OCI-LY7 (cell line): Measurements from ENCODE around the gene DAP. TPM values are rescaled to one million over a fixed set of nuclear protein-coding genes. Genes with fewer than 3 reads are reported as not detected.

Experiments used
- BruUV-seq: library from RNA; stranded (reverse); fragments of 400-500 nt; replicated peaks from 2 replicates; lab custom pipeline; 2021; lab: Mats Ljungman, UMichigan
- CTCF ChIA-PET: fragments of 300-600 bp; sonication (Branson Sonifier 250); formaldehyde crosslinking; loops from one replicate; lab custom pipeline; 2022; ENCODE audit warnings: antibody characterized with exemption; ENCODE audit not compliant: unreplicated experiment; lab: Charles Lee
- POLR2A ChIA-PET: fragments of 300-600 bp; sonication (Branson Sonifier 250); formaldehyde crosslinking; loops from one replicate; lab custom pipeline; 2022; ENCODE audit warnings: antibody characterized with exemption; lab: Charles Lee
- DNase-seq: peaks from one replicate; pipeline ENCODE4 v3.0.0-alpha.2; 2015; ENCODE audit warnings: low spot score
- H2AFZ ChIP-seq: fragments of 200-600 bp; sonication (generic), shearing (Covaris generic); 2 replicates; pipeline ENCODE4 v1.6.1; 2014; ENCODE audit warnings: mild to moderate bottlenecking, antibody characterized with exemption, low read length, moderate library complexity
- H3K27ac ChIP-seq: fragments of 200-600 bp; sonication (generic); 2 replicates; pipeline ENCODE4 v1.5.1; 2014; ENCODE audit warnings: mixed run types, low read depth, mild to moderate bottlenecking, moderate library complexity, low read length, inconsistent platforms; ENCODE audit not compliant: poor library complexity, severe bottlenecking
- H3K36me3 ChIP-seq: fragments of 200-600 bp; sonication (generic); 2 replicates; pipeline ENCODE4 v1.6.1; 2014; ENCODE audit warnings: mild to moderate bottlenecking, antibody characterized with exemption, low read length, moderate library complexity, mixed read lengths; ENCODE audit not compliant: insufficient read depth
- H3K4me1 ChIP-seq: fragments of 200-600 bp; sonication (generic); 2 replicates; pipeline ENCODE4 v1.5.1; 2014; ENCODE audit warnings: mild to moderate bottlenecking, low read length; ENCODE audit not compliant: insufficient read depth, poor library complexity, severe bottlenecking
- H3K4me2 ChIP-seq: fragments of 200-600 bp; sonication (generic); 2 replicates; pipeline ENCODE4 v1.6.1; 2014; ENCODE audit warnings: mild to moderate bottlenecking, low read length
- H3K4me3 ChIP-seq: fragments of 200-600 bp; sonication (generic); 2 replicates; pipeline ENCODE4 v1.5.1; 2014; ENCODE audit warnings: mild to moderate bottlenecking, low read depth, low read length; ENCODE audit not compliant: poor library complexity, severe bottlenecking
- H3K79me2 ChIP-seq: fragments of 200-600 bp; sonication (generic); 2 replicates; pipeline ENCODE4 v1.6.1; 2016; ENCODE audit warnings: low read depth, mild to moderate bottlenecking, low read length, moderate library complexity, mixed read lengths; ENCODE audit not compliant: insufficient read depth
- H3K9me2 ChIP-seq: fragments of 200-600 bp; sonication (generic); 2 replicates; pipeline ENCODE4 v1.6.1; 2016; ENCODE audit warnings: mild to moderate bottlenecking, low read length, mixed read lengths; ENCODE audit not compliant: insufficient read depth
- H3K9me3 ChIP-seq: fragments of 200-600 bp; sonication (generic); 2 replicates; pipeline ENCODE4 v1.6.1; 2014; ENCODE audit warnings: mild to moderate bottlenecking, mixed run types, low read length, mixed read lengths
- H4K20me1 ChIP-seq: fragments of 200-600 bp; sonication (generic); 2 replicates; pipeline ENCODE4 v1.6.1; 2014; ENCODE audit warnings: mild to moderate bottlenecking, antibody characterized with exemption, low read length, moderate library complexity, mixed read lengths; ENCODE audit not compliant: insufficient read depth
- CTCF ChIP-seq: fragments of 200-600 bp; sonication (generic); conservative IDR thresholded peaks from 2 replicates; pipeline ENCODE4 v1.5.1; 2014; ENCODE audit warnings: mild to moderate bottlenecking, antibody characterized with exemption, low read length, moderate library complexity, mixed read lengths
- EZH2phosphoT487 ChIP-seq: fragments of 200-600 bp; sonication (generic); IDR thresholded peaks from 2 replicates; pipeline ENCODE4 v1.6.1; 2018; ENCODE audit warnings: low read depth, borderline replicate concordance, mild to moderate bottlenecking, mixed run types, antibody characterized with exemption, low read length, moderate library complexity, mixed read lengths
- intact Hi-C: fragments of 100-400 bp; cut with micrococcal nuclease; formaldehyde crosslinking; loops from one replicate; pipeline ENCODE4 v1.10.0; 2022; ENCODE audit not compliant: unreplicated experiment
- total RNA-seq, 2 experiments: library from RNA; depleted of rRNA in 1 of 2; stranded (reverse); fragments of >200 nt in 1 of 2; shearing (Covaris generic) in 1 of 2; gene quantifications; 2 replicates each; pipeline ENCODE4 v1.2.3, GENCODE V29; 2014 to 2022

The DAP gene
- total RNA-seq, 2 experiments from 2014 or later = 21.5 to 96.1 TPM

DNA sequence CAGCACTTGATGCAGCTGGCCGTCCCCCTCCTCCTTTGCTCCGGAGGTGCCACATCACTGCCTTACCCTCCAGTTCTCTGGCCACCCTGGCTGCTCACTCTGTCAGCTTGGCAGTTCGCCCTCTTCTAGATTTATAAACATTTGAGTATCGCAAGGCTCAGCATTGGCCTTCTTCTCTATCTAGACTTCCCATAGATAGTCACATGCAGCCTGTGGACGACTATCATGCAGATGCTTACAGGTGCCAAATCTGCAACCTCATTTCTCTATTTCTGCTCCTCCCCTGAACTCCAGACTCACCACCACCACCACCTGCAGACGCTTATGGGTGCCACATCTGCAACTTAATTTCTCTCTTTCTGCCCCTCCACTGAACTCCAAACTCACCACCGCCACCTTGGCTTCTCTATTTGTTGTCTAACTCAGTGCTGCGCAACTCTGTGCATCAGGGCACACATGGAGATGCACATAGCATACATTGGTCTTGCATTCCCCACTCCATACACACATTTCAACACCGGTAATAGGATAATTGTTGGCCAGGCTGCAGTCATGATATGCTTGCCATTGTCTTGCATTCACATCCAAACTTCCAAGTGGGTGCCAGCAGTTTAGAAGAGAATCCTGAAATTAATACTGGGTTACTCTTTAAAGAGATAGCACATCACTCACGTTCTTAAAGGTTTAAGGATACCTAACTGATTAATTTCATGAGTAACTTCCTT lies 1.9 kb upstream of the DAP start:
- ChIA-PET POLR2A (interaction anchor here (1.0 kb wide), 1 partner anchor 62 kb away, joined by 3 read pairs; no protein-coding TSS in a partner anchor), CTCF (no interaction called here)
- H3K9me3 ChIP-seq = no peaks in the 10 kb centered on the region
- H3K27ac ChIP-seq = peak overlapping the region; percentile 75
- peaks cover 44% of the 10 kb centered on the region for H3K4me1 ChIP-seq
- TF ChIP-seq EZH2phosphoT487 (no peak), CTCF (peak; percentile 48)
- H4K20me1 ChIP-seq = 0 out of 2 replicates have a peak, but pooled peaks cover 3% of the 10 kb centered on the region
- H3K4me2 ChIP-seq = peak overlapping the region; percentile 85
- H3K79me2 ChIP-seq = peaks cover 27% of the 10 kb centered on the region
- intact Hi-C loops = loop anchor here (5.0 to 10.0 kb wide), 2 partner anchors 136 to 308 kb away; no protein-coding TSS in a partner anchor
- BruUV-seq = no TSS peak
- peaks cover 15% of the 10 kb centered on the region for H3K36me3 ChIP-seq
- H3K4me3 ChIP-seq = no peak overlapping the region
- peak overlapping the region; percentile 33; the same call in 1 of the 2 replicates for H2AFZ ChIP-seq
- H3K9me2 ChIP-seq = no peaks in the 10 kb centered on the region
- DNase-seq = peak; percentile 77

DNA sequence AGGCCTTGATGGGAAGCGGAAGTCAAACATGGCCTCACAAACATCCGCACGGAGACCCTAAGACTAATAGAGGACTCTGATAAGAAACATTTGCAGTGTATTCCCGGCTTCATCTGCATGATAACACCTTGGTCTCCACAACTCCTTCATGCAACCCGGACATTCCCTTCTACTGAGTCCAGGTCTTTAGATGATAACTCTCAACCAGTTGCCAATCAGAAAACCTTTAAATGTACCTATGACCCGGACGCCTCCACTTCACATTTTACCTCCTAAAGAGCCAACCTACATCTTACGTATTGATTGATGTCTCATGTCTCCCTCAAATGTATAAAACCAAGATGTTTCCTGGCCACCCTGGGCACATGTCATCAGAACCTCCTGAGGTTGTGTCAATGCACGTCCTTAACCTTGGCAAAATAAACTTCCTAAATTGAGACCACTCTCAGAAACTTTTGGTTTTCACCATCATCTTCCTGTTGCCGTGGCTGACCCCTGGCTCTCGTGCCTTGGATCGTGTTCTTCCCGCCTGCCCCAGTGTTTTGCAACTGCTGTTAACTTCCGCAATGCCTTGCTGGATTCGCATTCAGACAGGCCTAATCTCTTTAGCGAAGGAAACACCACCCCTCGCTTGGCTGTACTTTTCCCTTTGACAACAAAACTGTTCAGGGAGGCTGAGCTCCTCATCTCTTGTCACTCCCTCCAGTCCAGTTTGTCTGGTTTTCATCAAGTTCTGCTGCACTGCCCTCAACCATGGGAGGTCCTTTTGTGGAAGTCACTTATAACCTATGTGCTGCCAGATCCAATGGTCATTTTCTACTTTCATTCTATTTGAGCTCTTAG lies 1.1 kb upstream of the DAP start:
- H3K36me3 ChIP-seq = peaks cover 23% of the 10 kb centered on the region
- H3K4me1 ChIP-seq = peaks cover 44% of the 10 kb centered on the region
- POLR2A ChIA-PET = interaction anchor here (1.0 to 1.4 kb wide), 2 partner anchors 61 kb away, joined by 3 to 4 read pairs; no protein-coding TSS in a partner anchor
- CTCF ChIA-PET = no interaction called here
- H3K4me2 ChIP-seq = peak overlapping the region; percentile 85
- 0 out of 2 replicates have a peak, but pooled peaks cover 3% of the 10 kb centered on the region for H4K20me1 ChIP-seq
- BruUV-seq = no TSS peak
- H3K9me3 ChIP-seq = no peaks in the 10 kb centered on the region
- intact Hi-C loops = loop anchor here (1.0 to 10.0 kb wide), 6 partner anchors 62 to 512 kb away; partner anchors contain the start of genes CCT5 and MARCHF6
- H3K27ac ChIP-seq = peak overlapping the region; percentile 75
- no peaks in the 10 kb centered on the region for H3K9me2 ChIP-seq
- peak overlapping the region; percentile 72 for H3K4me3 ChIP-seq
- H3K79me2 ChIP-seq = peaks cover 32% of the 10 kb centered on the region
- TF ChIP-seq CTCF = no peak
- TF ChIP-seq EZH2phosphoT487 = no peak
- peak overlapping the region; percentile 33; the same call in 1 of the 2 replicates for H2AFZ ChIP-seq
- DNase-seq = no peak
